GM10248 (cell line): ENCODE results near the gene ALKBH3.

Source experiments
- CTCF ChIA-PET: fragments of 300-600 bp; sonication (Branson Sonifier 250); formaldehyde crosslinking; extraction: SDS; loops from one replicate; lab custom pipeline; 2021; ENCODE audit warnings: antibody characterized with exemption; lab: Yijun Ruan, JAX
- POLR2A ChIA-PET: fragments of 350-650 bp; sonication (Branson Sonifier 250); formaldehyde crosslinking; extraction: SDS; loops from one replicate; lab custom pipeline; 2020; ENCODE audit warnings: antibody characterized with exemption; lab: Yijun Ruan, JAX
- DNase-seq: peaks from one replicate; pipeline ENCODE4 v3.0.0; 2012; ENCODE audit errors: extremely low spot score
- TF ChIP-seq, protein P1 (sequence below): IDR thresholded peaks from 2 replicates; pipeline ENCODE4 v1.5.1; 2012; ENCODE audit warnings: mild to moderate bottlenecking, low read depth; ENCODE audit errors: extremely low read depth, missing control alignments, control extremely low read depth

ALKBH3 gene

DNA sequence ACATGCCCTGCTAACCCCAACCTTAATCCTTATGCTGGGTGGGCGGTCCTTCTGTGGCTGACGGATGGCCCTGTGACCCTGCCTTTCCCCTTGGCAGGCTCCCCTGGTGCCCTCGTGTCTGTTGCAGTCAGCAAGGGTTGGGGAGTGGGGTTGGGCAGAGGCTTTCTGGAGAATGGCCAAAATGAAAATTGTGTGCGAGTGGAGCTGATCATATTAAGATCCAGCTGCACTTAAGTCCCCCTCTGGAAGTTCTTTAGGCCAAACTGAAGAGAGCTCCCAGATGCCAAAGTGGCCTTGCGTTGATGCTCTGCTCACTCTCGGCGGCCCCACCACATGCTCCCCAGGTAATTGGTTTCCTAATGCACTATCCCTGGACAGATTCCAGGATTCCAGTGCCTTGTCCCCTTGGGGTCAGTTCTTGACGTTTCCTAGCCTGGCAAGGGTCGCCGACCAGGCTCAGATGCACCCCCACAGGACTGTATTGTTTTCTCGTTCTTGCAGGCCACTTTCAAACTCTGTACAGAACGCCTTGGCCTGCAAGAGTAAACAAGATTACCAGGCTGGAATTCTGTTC is 45.4 kb downstream of the ALKBH3 start:
- TF ChIP-seq, protein P1, sequence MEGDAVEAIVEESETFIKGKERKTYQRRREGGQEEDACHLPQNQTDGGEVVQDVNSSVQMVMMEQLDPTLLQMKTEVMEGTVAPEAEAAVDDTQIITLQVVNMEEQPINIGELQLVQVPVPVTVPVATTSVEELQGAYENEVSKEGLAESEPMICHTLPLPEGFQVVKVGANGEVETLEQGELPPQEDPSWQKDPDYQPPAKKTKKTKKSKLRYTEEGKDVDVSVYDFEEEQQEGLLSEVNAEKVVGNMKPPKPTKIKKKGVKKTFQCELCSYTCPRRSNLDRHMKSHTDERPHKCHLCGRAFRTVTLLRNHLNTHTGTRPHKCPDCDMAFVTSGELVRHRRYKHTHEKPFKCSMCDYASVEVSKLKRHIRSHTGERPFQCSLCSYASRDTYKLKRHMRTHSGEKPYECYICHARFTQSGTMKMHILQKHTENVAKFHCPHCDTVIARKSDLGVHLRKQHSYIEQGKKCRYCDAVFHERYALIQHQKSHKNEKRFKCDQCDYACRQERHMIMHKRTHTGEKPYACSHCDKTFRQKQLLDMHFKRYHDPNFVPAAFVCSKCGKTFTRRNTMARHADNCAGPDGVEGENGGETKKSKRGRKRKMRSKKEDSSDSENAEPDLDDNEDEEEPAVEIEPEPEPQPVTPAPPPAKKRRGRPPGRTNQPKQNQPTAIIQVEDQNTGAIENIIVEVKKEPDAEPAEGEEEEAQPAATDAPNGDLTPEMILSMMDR, result no peak
- POLR2A ChIA-PET, result no interaction called here
- CTCF ChIA-PET, result no interaction called here
- no peak for DNase-seq

DNA sequence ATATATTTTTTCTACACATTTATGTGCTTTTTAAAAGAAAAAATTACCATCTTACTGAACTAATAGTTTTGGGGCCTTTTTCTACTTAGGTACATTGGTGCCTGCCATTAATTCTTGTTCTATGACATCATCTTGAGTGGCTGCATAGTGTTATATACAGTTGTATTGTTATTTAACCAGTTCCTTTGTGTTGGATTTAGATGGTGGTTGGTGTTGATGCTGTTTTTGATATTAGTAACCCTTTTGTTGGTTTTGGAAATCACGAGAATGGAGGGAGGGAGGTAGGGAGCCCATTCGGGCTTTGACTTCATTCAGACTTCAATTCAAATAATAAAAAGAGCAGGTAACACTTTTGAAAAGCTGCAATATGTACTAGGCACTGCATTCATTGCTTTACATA is 46.4 kb downstream of the ALKBH3 start:
- TF ChIP-seq, protein P1, result no peak
- ChIA-PET POLR2A (no interaction called here), CTCF (interaction anchor here (2.6 kb wide), 2 partner anchors 8 to 37 kb away, joined by 8 read pairs; no protein-coding TSS in a partner anchor)
- no peak for DNase-seq

DNA sequence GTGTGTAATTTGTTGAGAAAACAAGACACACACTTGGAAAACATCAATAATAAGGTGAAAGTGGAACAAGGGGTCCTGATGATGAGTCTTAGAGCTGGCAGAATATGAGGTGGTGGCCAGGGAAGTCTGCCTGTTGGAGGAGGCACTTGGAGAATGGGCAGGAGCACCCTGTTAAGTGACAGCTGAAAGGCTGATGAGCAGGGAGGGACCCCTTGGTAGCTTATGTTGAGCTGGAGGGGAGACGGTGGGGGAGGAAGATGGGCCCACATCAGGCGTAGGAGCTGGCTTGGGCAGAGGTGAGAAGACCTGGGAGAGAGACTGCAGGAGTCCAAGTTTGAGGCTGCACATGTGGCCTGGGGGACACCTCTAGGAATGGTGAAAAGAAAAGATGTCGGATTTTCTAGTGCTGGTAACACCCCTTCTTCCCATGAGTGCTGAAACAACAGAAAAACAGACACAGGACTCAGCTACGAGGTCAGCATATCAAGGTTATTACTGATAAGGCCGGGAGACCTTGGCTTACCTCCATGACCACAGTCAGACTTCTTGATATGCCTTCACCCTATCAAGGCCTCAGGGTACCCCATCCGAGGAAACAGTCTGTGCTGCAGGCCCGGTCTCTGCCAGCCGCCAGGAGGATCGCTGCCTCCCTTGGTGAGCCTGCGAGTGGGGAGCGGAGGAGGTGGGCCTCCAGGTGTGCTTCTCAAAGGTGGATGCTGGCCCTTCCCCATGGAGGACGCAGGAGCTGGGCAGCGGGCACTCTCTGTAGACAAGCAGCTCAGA is 47.5 kb downstream of the ALKBH3 start:
- no peak for DNase-seq

DNA sequence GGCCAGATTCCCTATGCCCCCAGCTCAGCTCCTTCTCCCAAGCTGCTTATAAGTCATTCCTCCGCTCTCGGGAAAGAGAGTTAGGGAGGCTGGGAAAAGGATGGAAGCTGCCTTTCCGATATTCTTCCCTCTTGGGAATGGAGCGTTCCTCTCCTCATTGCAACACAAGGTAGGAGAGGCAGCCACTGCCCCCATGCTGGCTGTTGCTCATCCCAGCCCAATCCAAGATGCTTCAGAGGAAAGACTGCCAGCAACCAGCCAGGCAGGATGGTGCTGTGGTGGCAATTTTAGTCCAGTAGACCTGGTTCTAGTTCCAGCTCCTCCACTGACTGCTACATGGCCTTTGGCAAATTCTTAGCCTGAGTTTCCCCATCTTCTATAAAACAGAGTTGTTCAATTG is 48.1 kb downstream of the ALKBH3 start:
- TF ChIP-seq, protein P1, result no peak
- POLR2A ChIA-PET, result no interaction called here
- CTCF ChIA-PET, result interaction anchor here (0.8 to 2.6 kb wide), 7 partner anchors 9 to 39 kb away, joined by 3 to 8 read pairs (median 4); no protein-coding TSS in a partner anchor
- DNase-seq, result no peak

More for the DNA sequence above, 47.5 kb downstream of the ALKBH3 start:
- CTCF ChIA-PET, result interaction anchor here (0.7 to 2.6 kb wide), 7 partner anchors 9 to 167 kb away, joined by 3 to 8 read pairs (median 4); partner anchors contain the start of gene EXT2
- POLR2A ChIA-PET, result no interaction called here
- TF ChIP-seq, protein P1, result no peak

DNA sequence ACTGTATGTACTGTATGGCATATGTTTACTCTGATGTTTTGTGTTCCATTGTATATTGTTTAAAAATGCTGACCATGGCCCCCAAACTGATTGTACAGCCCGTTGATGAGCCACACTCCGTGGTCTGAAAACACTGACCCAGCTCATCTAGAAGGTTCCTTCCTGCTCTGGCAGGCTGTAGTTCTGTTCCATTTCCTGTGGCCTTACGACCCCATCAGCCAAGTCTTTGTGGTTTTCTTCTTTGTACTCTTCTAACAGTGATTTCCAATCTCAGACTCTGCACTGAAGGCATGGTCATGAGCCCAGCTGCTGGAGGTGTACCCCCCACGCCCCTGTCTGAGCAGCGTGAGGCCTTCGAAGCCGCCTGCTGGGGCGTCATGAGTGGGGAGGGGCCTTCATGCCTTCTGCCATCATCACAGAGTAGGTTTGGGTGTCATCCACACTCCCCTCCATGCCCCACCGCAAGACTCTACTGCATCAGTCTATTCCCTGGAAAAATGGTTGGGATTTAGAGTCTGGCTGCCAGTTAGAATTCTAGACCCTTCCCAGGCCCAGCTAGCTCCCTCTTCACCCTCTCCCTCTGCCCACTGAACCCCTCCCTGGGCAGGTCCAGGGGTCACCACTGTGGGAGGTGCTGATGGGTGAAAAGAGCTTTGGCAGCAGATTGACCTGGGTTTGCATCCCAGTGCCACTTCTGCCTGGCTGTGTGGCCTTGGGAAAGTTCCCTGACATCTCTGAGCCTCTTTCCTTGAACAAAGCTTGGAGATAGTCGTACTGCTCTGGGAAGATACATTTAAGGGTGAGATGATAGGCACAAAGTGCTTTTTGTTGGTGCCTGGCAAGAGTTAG is 50.5 kb downstream of the ALKBH3 start:
- no peak for DNase-seq
- ChIA-PET POLR2A (no interaction called here), CTCF (interaction anchor here (0.9 to 1.7 kb wide), 2 partner anchors 14 to 41 kb away, joined by 4 to 6 read pairs; no protein-coding TSS in a partner anchor)
- TF ChIP-seq, protein P1, result no peak

DNA sequence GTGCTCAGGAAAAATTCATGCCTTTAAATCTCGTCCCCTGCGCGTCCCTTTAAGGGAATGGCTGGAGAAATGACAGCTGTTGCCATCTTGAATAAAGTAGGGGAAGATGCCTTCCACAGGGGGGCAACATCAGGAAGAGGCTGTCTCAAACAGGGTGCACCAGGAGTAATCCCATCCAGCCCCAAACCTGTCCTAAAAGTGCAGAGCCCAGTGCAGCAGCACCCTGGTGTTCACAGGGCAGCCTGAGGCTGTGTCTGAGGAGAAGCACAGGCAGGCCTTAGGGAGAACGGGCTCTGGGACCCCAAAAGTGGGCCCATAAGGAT is 51.0 kb downstream of the ALKBH3 start:
- DNase-seq, result peak; percentile 14
- CTCF ChIA-PET, result interaction anchor here (1.7 kb wide), 1 partner anchor 42 kb away, joined by 6 read pairs; no protein-coding TSS in a partner anchor
- TF ChIP-seq, protein P1, result no peak
- POLR2A ChIA-PET, result no interaction called here
